Stimulated activated CD4-positive, alpha-beta T cell treated with anti-CD3 and anti-CD28 coated beads, Interleukin-1b, Interleukin-23, amount 100 ng/mL, for 48 hours (primary cell): ENCODE data around the gene CAPN12.
"Not testable (repeated sequence)": the region's sequence is repeated elsewhere in the genome, so short reads cannot be mapped to it uniquely, and the experiment has no call there.

ENCODE experiments used
- DNase-seq: peaks from one replicate; pipeline ENCODE4 v3.0.0-alpha.2; 2020

CAPN12 gene

GRCh38 chr19:38770949-38771275 lies 26.6 kb upstream of the CAPN12 start:
- not testable (repeated sequence) for DNase-seq

DNA sequence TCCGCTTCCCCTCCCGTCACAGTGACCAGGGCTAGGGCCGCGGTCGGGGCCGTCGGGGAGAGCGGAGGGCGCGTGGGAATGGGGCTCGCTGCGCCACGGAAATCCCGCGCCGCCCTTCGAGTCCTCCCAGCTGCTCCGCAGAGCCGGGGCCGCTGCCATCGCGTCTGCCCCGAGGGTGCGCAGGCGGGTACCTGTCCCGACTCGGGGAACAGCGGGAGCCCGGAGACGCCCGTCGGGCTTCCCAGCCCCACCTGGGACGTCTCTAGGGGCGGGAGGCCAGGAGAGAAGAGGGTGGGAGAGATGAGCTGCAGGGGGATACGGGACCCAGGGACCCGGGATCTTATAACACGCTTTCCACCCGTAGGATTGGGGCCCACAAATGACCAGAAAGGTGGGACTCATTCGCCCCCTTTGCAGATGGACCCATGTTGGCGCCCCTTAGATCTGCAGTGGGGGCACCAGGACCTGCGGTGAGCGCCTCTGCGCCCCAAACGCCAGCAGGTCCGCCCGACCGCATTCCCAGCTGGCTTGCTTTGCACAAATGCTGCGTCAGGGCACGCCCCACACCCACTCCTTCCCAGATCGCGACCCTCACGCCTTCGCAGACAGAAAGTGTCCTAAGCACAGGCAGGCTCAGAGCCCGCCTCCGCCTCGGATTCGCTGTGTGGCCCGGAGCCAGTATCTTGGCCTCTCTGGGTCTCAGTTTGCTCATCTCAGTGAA lies 26.1 kb upstream of the CAPN12 start:
- DNase-seq, result not testable (repeated sequence)

DNA sequence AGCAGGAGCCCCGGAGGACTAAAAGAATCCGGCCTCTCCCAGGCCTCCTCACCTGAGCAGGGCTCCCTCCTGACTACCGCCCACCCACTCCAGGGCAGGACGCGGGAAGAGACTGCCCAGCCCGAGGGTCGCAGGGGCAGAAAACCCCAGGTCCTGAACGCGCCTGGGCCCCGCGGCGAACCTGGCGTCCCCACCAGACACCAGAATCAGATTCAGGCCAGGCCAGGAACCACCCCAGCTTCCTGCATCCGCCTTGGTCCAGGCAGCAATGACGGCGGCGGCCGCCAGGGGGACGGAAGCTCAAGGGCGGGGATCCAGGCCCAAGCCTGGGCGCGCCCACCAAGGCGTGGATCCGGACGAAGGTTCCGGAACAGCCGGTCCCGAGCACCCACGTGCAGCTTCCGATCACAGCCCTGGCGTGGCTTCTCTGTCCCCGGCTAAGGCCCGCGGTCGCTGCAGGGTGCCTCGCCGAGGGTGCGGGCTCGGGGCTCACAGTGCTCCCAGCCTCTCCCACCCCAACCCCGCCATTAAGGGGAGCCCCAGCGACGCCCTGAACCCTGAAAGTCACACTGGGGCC lies 25.4 kb upstream of the CAPN12 start:
- DNase-seq, result peak; percentile 88

GRCh38 chr19:38766276-38767047 lies 22.2 kb upstream of the CAPN12 start:
- no peak for DNase-seq

DNA sequence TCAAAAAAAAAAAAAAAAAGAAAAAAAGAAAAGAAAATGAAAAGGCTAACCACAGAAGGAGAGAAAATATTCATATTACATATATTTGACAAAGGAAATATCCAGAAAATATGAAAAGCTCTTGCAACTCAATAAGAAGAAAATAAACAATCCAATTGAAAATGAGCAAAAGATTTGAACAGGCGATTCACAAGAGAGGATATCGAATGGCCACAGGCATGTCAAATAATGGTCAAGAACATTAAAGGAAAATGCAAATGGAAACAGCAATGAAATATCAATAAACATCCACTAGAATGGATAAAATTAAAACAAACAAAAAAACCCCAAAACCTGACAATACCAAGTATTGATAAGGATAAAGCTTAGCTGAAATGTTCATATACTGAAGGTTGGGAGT lies 20.9 kb upstream of the CAPN12 start:
- no peak for DNase-seq

GRCh38 chr19:38763795-38764220 lies 19.5 kb upstream of the CAPN12 start:
- no peak for DNase-seq

DNA sequence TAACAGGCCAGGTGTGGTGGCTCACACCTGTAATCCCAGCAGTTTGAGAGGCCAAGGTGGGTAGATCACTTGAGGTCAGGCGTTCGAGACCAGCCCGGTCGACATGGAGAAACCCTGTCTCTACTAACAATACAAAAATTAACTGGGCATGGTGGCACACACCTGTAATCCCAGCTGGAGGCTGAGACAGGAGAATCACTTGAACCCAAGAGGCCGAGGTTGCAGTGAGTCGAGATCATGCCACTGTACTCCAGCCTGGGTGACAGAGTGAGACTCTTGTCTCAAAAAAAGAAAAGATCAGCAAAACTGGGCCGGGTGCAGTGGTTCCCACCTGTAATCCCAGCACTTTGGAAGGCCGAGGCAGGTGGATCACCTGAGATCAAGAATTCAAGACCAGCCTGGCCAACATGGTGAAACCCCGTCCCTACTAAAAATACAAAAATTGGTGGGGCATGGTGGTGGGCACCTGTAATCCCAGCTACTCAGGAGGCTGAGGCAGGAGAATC lies 17.7 kb upstream of the CAPN12 start:
- not testable (repeated sequence) for DNase-seq

DNA sequence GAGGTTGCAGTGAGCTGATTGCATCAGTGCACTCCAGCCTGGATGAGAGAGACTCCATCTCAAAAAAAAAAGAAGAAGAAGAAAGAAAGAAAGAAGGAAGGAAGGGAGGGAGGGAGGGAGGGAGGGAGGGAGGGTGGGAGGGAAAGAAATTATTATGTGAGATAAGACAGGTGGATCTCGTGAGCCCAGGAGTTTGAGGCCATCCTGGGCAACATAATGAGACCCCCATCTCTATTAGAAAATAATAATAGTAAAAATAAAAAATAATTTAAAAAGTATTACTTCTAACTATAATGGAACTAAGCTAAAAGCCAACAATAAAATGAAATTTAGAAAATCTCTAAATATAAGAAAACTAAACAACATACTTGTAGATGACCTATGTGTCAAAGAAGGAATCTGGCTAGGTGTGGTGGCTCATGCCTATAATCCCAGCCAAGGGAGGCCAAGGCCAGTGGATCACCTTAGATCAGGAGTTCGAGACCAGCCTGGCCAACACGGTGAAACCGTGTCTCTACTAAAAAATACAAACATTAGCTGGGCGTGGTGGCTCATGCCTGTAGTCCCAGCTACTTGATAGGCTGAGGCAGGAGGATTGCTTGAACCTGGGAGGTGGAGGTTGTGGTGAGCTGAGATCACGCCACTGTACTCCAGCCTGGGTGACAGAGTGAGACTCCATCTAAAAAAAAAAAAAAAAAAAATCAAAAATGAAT lies 16.7 kb upstream of the CAPN12 start:
- DNase-seq, result not testable (repeated sequence)

DNA sequence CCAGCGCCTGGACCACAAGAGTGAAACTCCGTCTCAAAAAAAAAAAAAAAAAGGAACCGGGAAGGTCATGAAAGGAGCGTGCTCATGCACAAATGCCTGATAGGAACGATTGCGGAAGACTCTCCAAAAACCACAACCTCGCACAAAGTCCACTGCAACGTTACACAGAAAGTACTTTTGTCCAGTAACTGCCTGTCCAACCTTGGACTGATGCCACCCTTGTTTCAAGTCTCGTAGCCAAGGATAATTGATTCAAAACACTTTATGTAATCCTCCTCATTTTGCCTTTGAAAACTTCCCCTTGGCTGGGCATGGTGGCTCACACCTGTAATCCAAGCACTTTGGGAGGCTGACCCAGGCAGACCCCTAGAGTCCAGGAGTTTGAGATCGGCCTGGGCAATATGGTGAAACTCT lies 15.3 kb upstream of the CAPN12 start:
- no peak for DNase-seq

GRCh38 chr19:38754196-38754595 lies 9.9 kb upstream of the CAPN12 start:
- not testable (repeated sequence) for DNase-seq

DNA sequence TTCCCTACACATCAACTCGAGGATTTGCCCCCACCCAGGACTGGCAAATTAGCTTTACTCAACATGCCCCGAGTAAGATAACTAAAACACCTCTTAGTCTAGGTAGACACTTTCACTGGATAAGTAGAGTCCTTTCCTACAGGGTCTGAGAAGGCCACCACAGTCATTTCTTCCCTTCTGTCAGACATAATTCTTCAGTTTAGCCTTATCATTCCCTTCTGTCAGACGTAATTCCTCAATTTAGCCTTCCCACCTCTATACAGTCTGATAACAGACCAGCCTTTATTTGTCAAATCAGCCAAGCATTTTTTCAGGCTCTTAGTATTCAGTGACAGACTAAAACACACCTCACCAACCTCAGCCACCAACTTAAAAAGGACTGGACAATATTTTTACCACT lies 9.5 kb upstream of the CAPN12 start:
- DNase-seq, result not testable (repeated sequence)

GRCh38 chr19:38745316-38745715 lies 1.0 kb upstream of the CAPN12 start:
- no peak for DNase-seq

DNA sequence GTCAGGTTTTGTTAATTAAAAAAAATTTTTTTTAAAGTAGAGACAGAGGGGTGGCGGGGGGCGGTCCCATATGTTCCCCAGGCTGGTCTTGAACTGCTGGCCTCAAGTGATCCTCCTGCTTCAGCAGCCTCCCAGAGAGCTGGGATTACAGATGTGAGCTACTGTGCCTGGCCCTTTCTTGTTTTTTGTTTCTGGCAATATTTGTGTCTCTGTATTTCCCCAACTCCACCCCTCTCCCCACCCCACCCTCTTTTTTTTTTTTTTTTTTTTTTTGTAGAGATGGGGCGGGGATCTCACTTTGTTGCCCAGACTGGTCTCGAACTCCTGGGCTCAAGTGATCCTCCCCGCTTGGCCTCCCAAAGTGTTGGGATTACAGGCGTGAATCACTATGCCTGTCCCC lies 600 bp upstream of the CAPN12 start:
- no peak for DNase-seq

DNA sequence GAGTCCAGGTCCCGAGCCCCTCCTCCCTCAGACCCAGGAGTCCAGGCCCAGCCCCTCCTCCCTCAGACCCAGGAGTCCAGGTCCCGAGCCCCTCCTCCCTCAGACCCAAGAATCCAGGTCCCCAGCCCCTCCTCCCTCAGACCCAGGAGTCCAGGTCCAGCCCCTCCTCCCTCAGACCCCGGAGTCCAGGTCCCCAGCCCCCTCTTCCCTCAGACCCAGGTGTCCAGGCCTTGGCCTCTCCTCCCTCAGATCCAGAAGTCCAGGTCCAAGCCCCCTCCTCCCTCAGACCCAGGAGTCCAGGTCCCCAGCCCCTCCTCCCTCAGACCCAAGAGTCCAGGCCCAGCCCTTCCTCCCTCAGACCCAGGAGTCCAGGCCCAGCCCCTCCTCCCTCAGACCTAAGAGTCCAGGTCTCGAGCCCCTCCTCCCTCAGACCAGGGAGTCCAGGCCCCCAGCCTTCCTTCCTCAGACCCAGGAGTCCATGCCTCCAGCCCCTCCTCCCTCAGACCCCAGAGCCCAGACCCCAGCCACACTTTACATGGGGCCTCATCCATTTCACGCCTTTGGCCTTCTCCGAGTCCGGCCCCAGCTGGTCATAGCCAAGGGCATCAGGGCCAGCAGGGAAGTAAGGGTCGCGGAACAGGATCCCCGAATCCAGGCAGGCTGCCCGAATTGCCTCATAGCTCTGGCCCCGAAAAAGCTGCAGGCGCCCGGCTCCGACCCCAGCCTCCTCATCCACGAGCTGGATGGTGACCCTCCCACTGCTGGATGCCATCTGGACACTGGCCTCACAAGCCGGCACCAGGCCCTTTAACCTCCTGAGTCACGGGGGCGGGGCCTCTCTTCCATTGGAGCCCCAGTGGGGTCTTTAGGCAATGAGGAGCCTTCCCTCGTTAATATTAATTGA lies 628 bp downstream of the CAPN12 start:
- no peak for DNase-seq

- DNase-seq, result no peak
Observed at GRCh38 chr19:38742906-38743305, 1.4 kb downstream of the CAPN12 start.

- no peak for DNase-seq
Observed at GRCh38 chr19:38742296-38742695, 2.0 kb downstream of the CAPN12 start.

- no peak for DNase-seq
Observed at GRCh38 chr19:38741670-38742069, 2.6 kb downstream of the CAPN12 start.

- DNase-seq, result no peak
Observed at GRCh38 chr19:38740932-38741331, 3.3 kb downstream of the CAPN12 start.

GRCh38 chr19:38740257-38740592 lies 4.0 kb downstream of the CAPN12 start:
- DNase-seq, result no peak

DNA sequence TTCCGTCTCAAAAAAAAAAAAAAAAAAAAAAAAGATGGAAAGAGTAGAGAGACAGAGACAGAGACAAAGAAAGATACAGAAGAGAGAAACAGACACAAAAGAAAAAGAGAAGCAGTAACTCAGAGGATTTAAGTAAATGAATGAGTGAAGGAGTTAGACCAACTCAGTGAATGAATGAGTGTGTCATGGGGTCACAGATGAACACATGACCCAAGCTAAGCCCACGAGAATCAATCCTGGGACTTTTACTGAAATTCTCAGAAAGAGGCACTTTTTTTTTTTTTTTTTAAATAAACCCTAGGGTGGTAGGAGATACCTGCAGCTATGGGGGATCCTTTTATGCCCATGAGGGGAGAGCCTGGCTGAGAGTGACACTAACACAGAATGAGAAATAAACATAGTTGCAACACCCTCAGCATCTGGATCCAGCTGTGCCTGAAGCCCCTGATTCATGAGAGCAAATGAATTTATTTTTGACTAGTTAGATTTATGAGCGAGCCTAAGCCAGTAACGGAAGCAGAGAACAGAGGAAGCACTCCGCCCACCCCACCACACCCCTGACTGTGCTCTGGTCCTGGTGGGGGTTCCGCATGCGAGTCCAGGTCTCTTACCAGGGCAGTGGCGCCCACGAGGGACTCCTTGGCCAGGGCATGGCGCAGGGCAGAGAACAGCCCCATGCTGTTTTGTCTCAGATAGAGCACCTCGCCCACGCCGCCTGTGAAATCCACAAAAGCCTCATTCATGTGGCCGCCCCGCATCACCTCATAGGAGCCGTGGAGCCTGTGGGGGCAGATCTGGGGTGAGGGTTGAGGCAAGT lies 4.6 kb downstream of the CAPN12 start:
- no peak for DNase-seq
